Adrenal gland (tissue), 5 donors: ENCODE measurements around the gene CTBP1.

Source experiments
- CTCF ChIP-seq, 6 experiments: fragments of 450-650 bp in 4 of 6; fragments of 200-600 bp in 2 of 6; sonication (generic) in 1 of 6; IDR thresholded peaks; 1 replicate in 5 of 6; 2 replicates in 1 of 6; pipeline versions ENCODE4 v1.5.1 to v1.8.0; 2016 to 2021; ENCODE audit warnings: antibody characterized with exemption in 6 of 6, mild to moderate bottlenecking in 2 of 6, moderate library complexity in 1 of 6
- POLR2A ChIP-seq, 2 donors: fragments of 450-650 bp; IDR thresholded peaks; one replicate each; pipeline ENCODE4 v1.6.1; 2017; ENCODE audit warnings: antibody characterized with exemption in 2 of 2, mild to moderate bottlenecking in 2 of 2, moderate library complexity in 1 of 2
- donor health status: DM: no; HTN: no; CAD: no.

- TF ChIP-seq CTCF (IDR thresholded peaks at IDR 0.05) (no peak), POLR2A (IDR thresholded peaks at IDR 0.05) (no peak)
Observed at GRCh38 chr4:1210971-1211370, 38.0 kb downstream of the CTBP1 start.
